HG03139 (cell line): ENCODE data around the gene IMPACT.

Experiments
- ATAC-seq: cut with Tn5 transposase; IDR thresholded peaks from one replicate; pipeline ENCODE4 v1.9.1; 2021; ENCODE audit not compliant: unreplicated experiment

The IMPACT gene

DNA sequence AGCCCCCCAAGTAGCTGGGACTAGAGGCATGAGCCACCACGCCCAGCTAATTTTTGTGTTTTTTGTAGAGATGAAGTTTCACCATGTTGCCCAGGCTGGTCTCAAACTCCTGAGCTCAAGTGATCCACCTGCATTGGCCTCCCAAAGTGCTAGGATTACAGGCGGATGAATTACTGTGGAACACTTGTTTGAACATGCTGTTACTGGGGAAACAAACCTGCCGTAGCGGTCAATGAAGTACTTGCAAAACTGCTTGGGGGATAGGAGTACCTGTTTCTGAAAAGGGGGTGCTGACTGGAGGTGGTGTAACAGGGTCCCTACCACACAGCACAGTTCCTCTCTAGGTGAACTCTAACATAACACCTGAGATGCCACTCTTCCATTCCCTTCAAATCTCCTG lies 5.9 kb upstream of the IMPACT start:
- no peak for ATAC-seq

GRCh38 chr18:24421831-24422230 lies 4.6 kb upstream of the IMPACT start:
- ATAC-seq = no peak

DNA sequence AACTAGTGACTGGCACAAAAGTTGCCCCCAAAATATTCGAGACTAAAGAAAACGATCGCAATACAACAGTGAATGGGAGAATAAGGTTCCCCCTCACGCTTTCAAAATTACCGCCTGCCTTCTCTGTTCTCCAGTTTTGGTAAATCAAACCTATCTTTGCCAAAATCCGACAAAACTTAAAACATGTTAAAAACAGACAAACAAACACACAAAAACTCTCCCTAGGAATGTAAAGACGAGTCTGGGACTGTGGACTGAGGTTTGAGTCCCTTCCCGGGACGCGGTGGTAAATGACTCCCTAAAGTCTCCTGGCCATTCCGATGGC lies 435 bp upstream of the IMPACT start:
- no peak for ATAC-seq

DNA sequence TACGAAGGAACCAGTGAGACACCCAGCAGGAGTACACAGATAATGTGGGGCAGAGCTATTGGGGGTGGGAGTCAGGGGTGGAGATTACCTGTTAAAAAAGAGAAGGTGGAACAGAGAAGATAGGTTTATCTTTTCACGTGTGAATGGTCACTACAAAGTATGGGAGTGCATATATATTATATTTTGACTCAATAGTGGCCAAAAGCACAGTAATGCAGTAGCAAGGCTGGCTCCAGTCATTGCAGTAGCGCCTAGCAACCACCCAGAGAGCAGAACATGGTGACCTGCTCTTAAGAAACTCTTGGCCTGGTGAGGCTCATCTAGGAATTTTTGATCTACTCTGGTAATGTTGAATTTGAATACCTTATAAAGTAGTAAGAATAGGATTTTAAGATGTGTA lies 1.0 kb downstream of the IMPACT start:
- no peak for ATAC-seq

- ATAC-seq = no peak
Measured at GRCh38 chr18:24428709-24429108, 2.2 kb downstream of the IMPACT start.

- no peak for ATAC-seq
Measured at GRCh38 chr18:24429188-24429587, 2.7 kb downstream of the IMPACT start.

GRCh38 chr18:24432618-24433017 lies 6.1 kb downstream of the IMPACT start:
- no peak for ATAC-seq

- ATAC-seq = no peak
Measured at GRCh38 chr18:24436939-24437338, 10.5 kb downstream of the IMPACT start.

DNA sequence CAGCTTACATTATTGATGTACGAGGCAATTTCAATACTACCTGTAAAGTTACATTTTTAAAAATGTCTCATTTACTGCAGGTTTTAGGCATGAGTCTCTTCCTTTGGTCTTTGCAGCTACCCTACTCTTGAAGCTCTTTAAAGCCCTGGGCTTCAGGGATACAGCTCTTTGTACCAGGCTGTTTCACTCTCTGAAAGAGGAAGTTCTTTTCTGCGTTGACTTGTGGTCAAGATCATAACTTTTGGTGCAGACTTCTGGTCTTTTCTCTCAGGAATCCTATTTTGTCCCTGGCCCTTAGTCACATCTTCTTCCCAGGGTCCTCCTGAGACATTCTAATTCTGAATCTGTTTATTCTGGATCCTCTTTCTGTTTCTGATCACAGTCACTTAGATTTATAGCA lies 17.4 kb downstream of the IMPACT start:
- no peak for ATAC-seq

GRCh38 chr18:24446453-24446852 lies 20.0 kb downstream of the IMPACT start:
- no peak for ATAC-seq

DNA sequence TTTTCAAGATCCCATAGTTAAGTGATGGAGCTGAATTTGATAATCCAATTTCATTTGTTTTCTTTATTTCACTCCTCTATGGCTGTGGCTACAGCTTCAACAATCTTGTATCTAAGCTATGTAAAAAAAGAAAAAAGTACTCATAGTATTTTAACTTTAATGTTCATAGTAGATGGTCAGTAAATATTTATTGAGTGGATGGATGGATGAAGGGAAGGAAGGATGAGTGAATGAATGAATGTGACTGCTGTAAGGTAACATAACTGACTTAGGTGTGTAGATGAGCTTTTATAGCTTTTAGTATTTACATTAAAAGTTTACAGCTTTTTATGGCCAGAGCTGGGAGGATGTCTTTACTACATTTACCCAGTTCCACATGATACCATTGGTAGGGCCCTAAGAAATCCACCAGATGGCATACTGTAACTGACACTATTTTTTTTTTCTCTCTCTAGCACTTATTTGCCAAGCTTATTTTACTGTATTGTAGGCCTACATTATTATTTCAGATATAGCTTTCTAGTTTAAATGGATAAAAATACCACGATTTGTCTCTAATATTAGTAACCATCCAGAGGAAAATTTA lies 20.6 kb downstream of the IMPACT start:
- no peak for ATAC-seq

DNA sequence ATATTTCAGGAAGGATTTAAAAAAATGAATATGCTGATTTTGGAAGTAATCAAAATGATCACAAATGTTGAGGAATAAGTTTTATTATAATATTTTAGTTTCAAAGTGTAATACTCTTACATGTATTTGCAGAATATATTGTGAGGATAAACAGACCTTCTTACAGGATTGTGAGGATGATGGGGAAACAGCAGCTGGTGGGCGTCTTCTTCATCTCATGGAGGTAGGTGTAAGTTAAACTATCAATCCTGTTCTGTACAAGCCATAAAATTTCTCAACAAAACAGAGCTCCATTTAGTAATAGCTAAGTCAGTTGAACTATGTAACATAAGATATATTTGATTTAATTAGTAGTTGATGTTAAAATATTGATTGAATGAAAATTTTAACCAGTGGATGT lies 21.5 kb downstream of the IMPACT start:
- ATAC-seq = no peak

DNA sequence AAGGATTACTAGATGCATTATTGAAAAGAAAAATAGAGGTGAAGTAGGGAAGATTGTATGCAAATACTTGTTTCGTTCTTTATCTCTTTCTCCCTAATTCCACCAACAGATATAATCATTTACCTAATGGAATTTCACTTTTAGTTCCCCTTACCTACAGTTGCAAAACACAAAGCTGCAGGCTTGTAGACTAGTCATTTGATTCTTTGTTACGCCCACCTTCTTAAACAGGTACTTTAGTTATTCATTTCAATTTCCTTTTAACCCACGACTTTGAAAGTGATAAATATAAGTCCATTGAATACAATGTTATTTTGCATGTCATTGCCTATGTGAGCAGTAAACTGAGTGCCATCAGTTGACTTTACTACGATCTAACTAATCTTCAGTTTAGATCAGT lies 30.1 kb downstream of the IMPACT start:
- ATAC-seq = peak; percentile 85

DNA sequence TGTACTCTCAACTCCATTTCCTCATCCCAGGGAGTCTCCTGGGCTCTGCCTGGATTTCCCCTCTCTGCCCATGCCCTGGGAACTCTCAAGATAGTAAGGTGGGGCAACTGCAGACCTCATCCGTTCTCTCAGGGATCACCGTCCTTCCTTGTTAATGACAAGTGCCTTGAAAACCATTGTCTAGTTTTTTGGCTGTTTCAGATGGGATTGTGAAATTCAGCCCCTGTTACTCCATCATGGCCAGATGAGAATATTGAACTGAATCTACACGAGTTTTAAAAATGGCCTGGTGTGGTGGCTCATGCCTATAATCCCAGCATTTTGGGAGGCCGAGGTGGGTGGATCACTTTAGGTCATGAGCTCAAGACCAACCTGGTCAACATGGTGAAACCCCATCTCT lies 33.3 kb downstream of the IMPACT start:
- ATAC-seq = no peak

- ATAC-seq = no peak
Measured at GRCh38 chr18:24460388-24460787, 33.9 kb downstream of the IMPACT start, which contains the start of gene HRH4. TSS of gene HRH4 (plus strand) at chr18:24460637. CDS start at chr18:24460729, 92 bp downstream.

GRCh38 chr18:24461996-24462395 lies 35.5 kb downstream of the IMPACT start:
- ATAC-seq = no peak

GRCh38 chr18:24462838-24463775 lies 36.6 kb downstream of the IMPACT start:
- ATAC-seq = no peak

DNA sequence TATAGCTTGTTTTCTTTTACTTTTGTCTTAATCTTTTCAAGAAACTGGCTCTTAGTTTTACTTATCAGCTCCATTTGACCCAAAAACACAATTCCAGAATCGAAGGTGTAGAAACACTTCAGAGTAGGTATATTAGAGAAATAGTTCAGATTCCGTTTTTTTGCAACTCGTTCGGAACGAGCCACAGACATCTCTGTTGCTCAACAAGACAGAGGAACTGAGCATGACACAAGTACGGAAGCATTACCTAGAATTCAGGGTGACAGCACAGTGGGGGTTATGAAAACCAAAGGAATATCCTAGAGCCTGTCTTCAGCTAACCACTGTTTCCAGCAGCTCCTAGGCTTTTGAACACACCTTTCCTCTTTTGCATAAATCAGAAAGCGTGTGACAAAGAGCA lies 39.0 kb downstream of the IMPACT start:
- no peak for ATAC-seq

GRCh38 chr18:24466771-24467170 lies 40.3 kb downstream of the IMPACT start:
- ATAC-seq = no peak

GRCh38 chr18:24470022-24470618 lies 43.6 kb downstream of the IMPACT start:
- no peak for ATAC-seq

DNA sequence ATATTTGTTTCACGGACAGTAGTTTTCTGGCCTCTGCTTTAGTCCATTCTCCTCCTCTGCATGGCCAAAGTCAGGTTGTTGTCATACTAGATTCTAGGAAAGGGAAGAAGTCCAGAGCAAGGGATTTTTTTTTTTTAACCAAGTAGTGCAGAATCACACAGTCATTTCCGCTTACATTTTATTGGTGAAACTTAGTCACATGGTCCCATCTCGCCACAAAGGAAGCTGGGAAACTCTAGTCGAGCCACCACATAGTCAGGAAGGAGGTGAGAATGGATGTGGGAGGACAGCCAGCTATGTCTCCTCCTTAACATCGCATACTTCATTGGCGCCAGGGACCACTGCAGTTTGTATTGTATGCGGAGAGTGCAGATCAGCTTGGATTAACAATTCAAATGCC lies 44.3 kb downstream of the IMPACT start:
- no peak for ATAC-seq

DNA sequence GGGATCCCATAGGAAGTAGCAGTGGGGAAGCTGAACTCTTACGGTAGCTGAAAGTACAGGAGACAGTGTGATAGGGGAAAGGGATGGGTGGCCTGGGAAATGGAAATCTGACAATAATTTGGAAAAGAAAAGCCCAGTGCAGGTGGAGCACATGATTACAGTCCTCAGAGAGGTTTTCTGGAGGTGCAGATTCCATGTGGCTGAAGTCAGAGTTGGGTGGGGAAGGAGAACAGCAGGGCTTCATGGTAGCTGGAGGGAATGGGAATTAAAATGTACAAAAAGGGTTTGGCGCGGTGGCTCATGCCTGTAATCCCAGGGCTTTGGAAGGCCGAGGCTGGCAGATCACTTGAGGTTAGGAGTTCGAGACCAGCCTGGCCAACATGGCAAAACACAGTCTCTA lies 46.1 kb downstream of the IMPACT start:
- no peak for ATAC-seq
